Measurements from ENCODE around the gene ERVH48-1.
"Not testable (repeated sequence)": the region's sequence is repeated elsewhere in the genome, so short reads cannot be mapped to it uniquely, and the experiment has no call there.

ERVH48-1 gene

DNA sequence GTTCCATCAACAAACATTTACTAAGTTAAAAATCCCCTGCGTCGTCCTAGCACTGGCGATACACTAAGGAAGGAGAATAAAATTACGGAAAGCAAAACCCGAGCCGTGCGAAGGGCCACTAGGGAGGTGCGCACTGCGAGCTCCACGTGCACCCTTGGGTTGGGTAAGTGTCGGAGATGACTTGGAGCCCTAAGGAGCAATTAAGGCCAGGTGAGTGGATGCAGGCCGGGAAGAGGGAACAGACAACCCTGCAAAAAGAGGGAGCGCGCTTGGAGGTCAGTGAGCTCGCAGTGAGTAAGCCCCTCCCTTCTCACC lies 46.8 kb downstream of the ERVH48-1 start:
- Histone ChIP-seq H4K20me1 (ENCODE audit: insufficient read depth, low read length) (no peaks in the 10 kb centered on the region; the same call in 1 of the 2 replicates), H3K4me3 (ENCODE audit: low read length) (peak overlapping the region; percentile 84), H3F3A (ENCODE audit: insufficient read depth, low read length) (peaks cover 10% of the 10 kb centered on the region), H3K9me2 (replicated peaks; ENCODE audit: insufficient read depth, low read length) (no peaks in the 10 kb centered on the region), H3K9ac (ENCODE audit: low read length) (peak overlapping the region; percentile 91), H3K9me3 (replicated peaks; ENCODE audit: insufficient read depth, low read length) (no peaks in the 10 kb centered on the region), H3K36me3 (replicated peaks; ENCODE audit: insufficient read depth, low read length) (0 out of 2 replicates have a peak, but pooled peaks cover 10% of the 10 kb centered on the region), H3K79me2 (ENCODE audit: low read length) (peaks cover 57% of the 10 kb centered on the region), H3K27ac (ENCODE audit: low read length) (peak overlapping the region; percentile 87), H3K27me3 (replicated peaks; ENCODE audit: insufficient read depth, low read length) (no peaks in the 10 kb centered on the region), H3K4me1 (ENCODE audit: low read length) (peaks cover 6% of the 10 kb centered on the region), H3K4me2 (ENCODE audit: low read depth, low read length) (peak overlapping the region; percentile 67), H2AFZ (ENCODE audit: low read length) (peak overlapping the region; percentile 52)
- TF ChIP-seq EZH2phosphoT487 (IDR thresholded peaks at IDR 0.05; ENCODE audit: low read length) (no peak), EZH2 (optimal IDR thresholded peaks at IDR 0.05; ENCODE audit: low read depth, low read length) (no peak)
- TF ChIP-seq, protein P1, sequence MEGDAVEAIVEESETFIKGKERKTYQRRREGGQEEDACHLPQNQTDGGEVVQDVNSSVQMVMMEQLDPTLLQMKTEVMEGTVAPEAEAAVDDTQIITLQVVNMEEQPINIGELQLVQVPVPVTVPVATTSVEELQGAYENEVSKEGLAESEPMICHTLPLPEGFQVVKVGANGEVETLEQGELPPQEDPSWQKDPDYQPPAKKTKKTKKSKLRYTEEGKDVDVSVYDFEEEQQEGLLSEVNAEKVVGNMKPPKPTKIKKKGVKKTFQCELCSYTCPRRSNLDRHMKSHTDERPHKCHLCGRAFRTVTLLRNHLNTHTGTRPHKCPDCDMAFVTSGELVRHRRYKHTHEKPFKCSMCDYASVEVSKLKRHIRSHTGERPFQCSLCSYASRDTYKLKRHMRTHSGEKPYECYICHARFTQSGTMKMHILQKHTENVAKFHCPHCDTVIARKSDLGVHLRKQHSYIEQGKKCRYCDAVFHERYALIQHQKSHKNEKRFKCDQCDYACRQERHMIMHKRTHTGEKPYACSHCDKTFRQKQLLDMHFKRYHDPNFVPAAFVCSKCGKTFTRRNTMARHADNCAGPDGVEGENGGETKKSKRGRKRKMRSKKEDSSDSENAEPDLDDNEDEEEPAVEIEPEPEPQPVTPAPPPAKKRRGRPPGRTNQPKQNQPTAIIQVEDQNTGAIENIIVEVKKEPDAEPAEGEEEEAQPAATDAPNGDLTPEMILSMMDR (IDR thresholded peaks at IDR 0.05; ENCODE audit: low read length): no peak
- no peak for DNase-seq

DNA sequence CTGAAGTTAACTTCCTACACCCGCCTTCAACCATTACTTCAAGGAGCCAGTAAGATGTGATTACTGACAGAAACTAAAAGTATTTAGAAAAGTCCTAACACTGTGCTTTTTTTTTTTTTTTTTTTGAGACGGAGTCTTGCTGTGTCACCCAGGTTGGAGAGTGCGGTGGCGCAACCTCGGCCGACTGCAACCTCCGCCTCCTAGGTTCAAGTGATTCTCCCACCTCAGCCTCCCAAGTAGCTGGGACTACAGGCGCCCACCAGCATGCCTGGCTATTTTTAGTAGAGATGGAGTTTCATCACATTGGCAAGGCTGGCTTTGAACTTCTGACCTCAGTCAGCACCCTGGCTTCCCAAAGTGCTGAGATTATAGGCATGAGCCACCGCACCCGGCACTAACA lies 49.6 kb downstream of the ERVH48-1 start:
- not testable (repeated sequence) for H3K9me3 ChIP-seq (replicated peaks; ENCODE audit: insufficient read depth, low read length); H3K4me1 ChIP-seq (ENCODE audit: low read length); H3K4me3 ChIP-seq (ENCODE audit: low read length); DNase-seq; H2AFZ ChIP-seq (ENCODE audit: low read length); H3K4me2 ChIP-seq (ENCODE audit: low read depth, low read length); H3K9ac ChIP-seq (ENCODE audit: low read length); H3F3A ChIP-seq (ENCODE audit: insufficient read depth, low read length); H4K20me1 ChIP-seq (ENCODE audit: insufficient read depth, low read length); H3K27me3 ChIP-seq (replicated peaks; ENCODE audit: insufficient read depth, low read length); H3K9me2 ChIP-seq (replicated peaks; ENCODE audit: insufficient read depth, low read length); H3K27ac ChIP-seq (ENCODE audit: low read length)
- peaks cover 30% of the 10 kb centered on the region for H3K36me3 ChIP-seq (replicated peaks; ENCODE audit: insufficient read depth, low read length)
- peaks cover 86% of the 10 kb centered on the region for H3K79me2 ChIP-seq (ENCODE audit: low read length)

DNA sequence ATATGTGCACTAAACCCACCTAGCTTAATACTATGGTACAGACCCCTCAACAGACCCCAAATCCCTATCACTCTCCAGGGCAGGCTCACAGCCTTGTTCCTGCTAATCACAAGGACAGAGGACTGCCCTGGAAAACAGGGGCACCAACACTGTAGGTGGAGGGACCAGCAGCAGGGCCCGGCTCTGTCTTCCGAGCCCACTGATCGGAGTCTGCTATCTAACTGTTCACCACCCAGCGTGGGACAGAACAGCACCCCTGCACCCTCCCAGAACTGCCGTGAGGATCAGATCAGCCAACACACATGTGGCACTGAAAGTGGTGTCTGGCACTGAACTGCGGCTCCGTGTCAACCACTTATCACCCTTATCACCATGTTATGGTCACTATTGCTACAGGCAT lies 52.3 kb downstream of the ERVH48-1 start:
- Histone ChIP-seq H3K9me3 (replicated peaks; ENCODE audit: insufficient read depth, low read length) (no peaks in the 10 kb centered on the region), H3K9ac (ENCODE audit: low read length) (no peak overlapping the region), H3F3A (ENCODE audit: insufficient read depth, low read length) (no peaks in the 10 kb centered on the region), H2AFZ (ENCODE audit: low read length) (no peak overlapping the region), H3K9me2 (replicated peaks; ENCODE audit: insufficient read depth, low read length) (no peaks in the 10 kb centered on the region), H3K27me3 (replicated peaks; ENCODE audit: insufficient read depth, low read length) (no peaks in the 10 kb centered on the region), H4K20me1 (ENCODE audit: insufficient read depth, low read length) (peaks cover 15% of the 10 kb centered on the region; the same call in 1 of the 2 replicates), H3K79me2 (ENCODE audit: low read length) (peaks cover 91% of the 10 kb centered on the region), H3K4me3 (ENCODE audit: low read length) (no peak overlapping the region), H3K27ac (ENCODE audit: low read length) (no peak overlapping the region), H3K4me2 (ENCODE audit: low read depth, low read length) (no peak overlapping the region), H3K36me3 (replicated peaks; ENCODE audit: insufficient read depth, low read length) (peaks cover 43% of the 10 kb centered on the region), H3K4me1 (ENCODE audit: low read length) (no peaks in the 10 kb centered on the region)
- TF ChIP-seq EZH2phosphoT487 (IDR thresholded peaks at IDR 0.05; ENCODE audit: low read length) (no peak), EZH2 (optimal IDR thresholded peaks at IDR 0.05; ENCODE audit: low read depth, low read length) (no peak)
- TF ChIP-seq, protein P1 (IDR thresholded peaks at IDR 0.05; ENCODE audit: low read length): no peak
- no peak for DNase-seq

DNA sequence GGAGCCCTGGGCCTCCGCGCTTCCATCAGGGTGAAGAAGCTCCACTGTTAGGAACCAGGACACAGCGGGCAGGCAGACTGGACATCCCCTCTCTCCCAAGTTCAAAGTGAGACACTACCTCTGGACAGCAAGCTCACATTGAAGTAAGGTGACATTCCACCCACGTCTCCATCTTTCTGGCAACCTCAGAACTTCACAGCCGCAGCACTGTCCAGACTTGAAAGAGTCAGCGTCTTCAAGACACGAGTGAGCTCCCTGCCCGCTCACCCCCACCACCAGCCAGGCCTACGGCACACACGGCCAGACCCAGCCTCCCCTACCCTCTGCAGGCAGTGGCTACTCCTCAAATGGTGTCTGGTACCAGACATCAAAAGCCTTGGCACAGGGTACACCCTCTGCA lies 57.2 kb downstream of the ERVH48-1 start:
- DNase-seq: no peak
- Histone ChIP-seq H3K9me3 (replicated peaks; ENCODE audit: insufficient read depth, low read length) (no peaks in the 10 kb centered on the region), H3K9me2 (replicated peaks; ENCODE audit: insufficient read depth, low read length) (no peaks in the 10 kb centered on the region), H3K79me2 (ENCODE audit: low read length) (peaks cover 97% of the 10 kb centered on the region), H2AFZ (ENCODE audit: low read length) (no peak overlapping the region), H4K20me1 (ENCODE audit: insufficient read depth, low read length) (peaks cover 53% of the 10 kb centered on the region), H3K36me3 (replicated peaks; ENCODE audit: insufficient read depth, low read length) (peaks cover 48% of the 10 kb centered on the region), H3K27me3 (replicated peaks; ENCODE audit: insufficient read depth, low read length) (no peaks in the 10 kb centered on the region), H3K9ac (ENCODE audit: low read length) (no peak overlapping the region), H3K27ac (ENCODE audit: low read length) (no peak overlapping the region), H3K4me1 (ENCODE audit: low read length) (no peaks in the 10 kb centered on the region), H3K4me3 (ENCODE audit: low read length) (no peak overlapping the region), H3F3A (ENCODE audit: insufficient read depth, low read length) (no peaks in the 10 kb centered on the region), H3K4me2 (ENCODE audit: low read depth, low read length) (no peak overlapping the region)
- TF ChIP-seq EZH2phosphoT487 (IDR thresholded peaks at IDR 0.05; ENCODE audit: low read length): no peak
- TF ChIP-seq EZH2 (optimal IDR thresholded peaks at IDR 0.05; ENCODE audit: low read depth, low read length): no peak
- TF ChIP-seq, protein P1 (IDR thresholded peaks at IDR 0.05; ENCODE audit: low read length): no peak

Data from MM.1S (cell line).